ENCODE data around the gene CEPT1. TPM values are rescaled to one million over a fixed set of nuclear protein-coding genes. Genes with fewer than 3 reads are reported as not detected.

CEPT1 gene
- total RNA-seq, 4 donors from 2014 or later = 32.2 to 53.8 (median 51.7) TPM

- Histone ChIP-seq H3K27ac (no peak overlapping the region), H3K36me3 (peaks cover 8 to 11% of the 10 kb centered on the region in 2 donors), H3K9me3 (no peaks in the 10 kb centered on the region), H3K27me3 (no peaks in the 10 kb centered on the region), H3K4me1 (no peaks in the 10 kb centered on the region), H3K4me3 (replicated peaks in 1 of 3) (no peak overlapping the region)
- DNase-seq = no peak
- no peak for TF ChIP-seq POLR2A (IDR thresholded peaks at IDR 0.05)
- no peak for TF ChIP-seq CTCF (IDR thresholded peaks at IDR 0.05)
- intact Hi-C loops (cut with DNase I) = no loop called here
Measured at GRCh38 chr1:111174070-111174469, 34.0 kb downstream of the CEPT1 start.

GRCh38 chr1:111175349-111175748, 35.3 kb downstream of the CEPT1 start:
- Histone ChIP-seq H3K9me3 (no peaks in the 10 kb centered on the region), H3K27me3 (no peaks in the 10 kb centered on the region), H3K4me3 (replicated peaks in 1 of 3) (no peak overlapping the region), H3K36me3 (peaks cover 8 to 11% of the 10 kb centered on the region in 2 donors), H3K27ac (no peak overlapping the region), H3K4me1 (no peaks in the 10 kb centered on the region)
- intact Hi-C loops (cut with DNase I) = no loop called here
- 94% methylated on average over 3 of the region's 3 CpGs for WGBS, 2 donors
- TF ChIP-seq POLR2A (IDR thresholded peaks at IDR 0.05) = no peak
- no peak for TF ChIP-seq CTCF (IDR thresholded peaks at IDR 0.05)
- DNase-seq = no peak

GRCh38 chr1:111176678-111177077, 36.7 kb downstream of the CEPT1 start:
- H3K4me1 ChIP-seq = no peaks in the 10 kb centered on the region
- 83 to 90% methylated on average over 1 of the region's 1 CpG for WGBS, 2 donors
- no peak overlapping the region for H3K27ac ChIP-seq
- H3K36me3 ChIP-seq = peaks cover 8 to 11% of the 10 kb centered on the region in 2 donors
- DNase-seq = no peak
- no peak overlapping the region for H3K4me3 ChIP-seq (replicated peaks in 1 of 3)
- no peaks in the 10 kb centered on the region for H3K27me3 ChIP-seq
- no peaks in the 10 kb centered on the region for H3K9me3 ChIP-seq
- intact Hi-C loops (cut with DNase I) = no loop called here
- TF ChIP-seq CTCF (IDR thresholded peaks at IDR 0.05) = no peak
- no peak for TF ChIP-seq POLR2A (IDR thresholded peaks at IDR 0.05)

- no peaks in the 10 kb centered on the region for H3K4me1 ChIP-seq
- H3K4me3 ChIP-seq (replicated peaks in 1 of 3) = no peak overlapping the region
- no peak overlapping the region for H3K27ac ChIP-seq
- intact Hi-C loops (cut with DNase I) = no loop called here
- no peaks in the 10 kb centered on the region for H3K27me3 ChIP-seq
- TF ChIP-seq POLR2A (IDR thresholded peaks at IDR 0.05) (no peak), CTCF (IDR thresholded peaks at IDR 0.05) (no peak)
- no peaks in the 10 kb centered on the region for H3K9me3 ChIP-seq
- no peak for DNase-seq
- peaks cover 14 to 23% of the 10 kb centered on the region in 2 donors for H3K36me3 ChIP-seq
Measured at GRCh38 chr1:111179968-111180533, 40.0 kb downstream of the CEPT1 start.

GRCh38 chr1:111182052-111182451, 42.0 kb downstream of the CEPT1 start:
- DNase-seq = no peak
- H3K27me3 ChIP-seq = no peaks in the 10 kb centered on the region
- no peaks in the 10 kb centered on the region for H3K4me1 ChIP-seq
- intact Hi-C loops (cut with DNase I) = no loop called here
- no peak overlapping the region for H3K4me3 ChIP-seq (replicated peaks in 1 of 3)
- TF ChIP-seq POLR2A (IDR thresholded peaks at IDR 0.05) (no peak), CTCF (IDR thresholded peaks at IDR 0.05) (no peak)
- H3K9me3 ChIP-seq = no peaks in the 10 kb centered on the region
- peaks cover 11 to 28% of the 10 kb centered on the region in 2 donors for H3K36me3 ChIP-seq
- WGBS, 2 donors = 96 to 97% methylated on average over 2 of the region's 2 CpGs
- no peak overlapping the region for H3K27ac ChIP-seq

Measured in thyroid gland (tissue), 4 donors.